ENCODE results near the gene CAT.
A peak's percentile ranks its signal among the peaks of the same experiment; 100 is the strongest.
"Not testable (repeated sequence)": the region's sequence is repeated elsewhere in the genome, so short reads cannot be mapped to it uniquely, and the experiment has no call there.

CAT gene

GRCh38 chr11:34438529-34439507, at the start of gene CAT:
Gene CAT, plus strand, starts transcription at chr11:34438934. Its CDS starts 80 bp downstream, at chr11:34439014.
- FAIRE-seq: peak; percentile 96

GRCh38 chr11:34394771-34395300, 43.9 kb upstream of the CAT start:
- FAIRE-seq: no peak

GRCh38 chr11:34395916-34396550, 42.7 kb upstream of the CAT start:
- no peak for FAIRE-seq

- FAIRE-seq: no peak
These were observed 41.6 kb upstream of the CAT start for GRCh38 chr11:34397120-34397519.

GRCh38 chr11:34397811-34398210, 40.9 kb upstream of the CAT start:
- no peak for FAIRE-seq

GRCh38 chr11:34403431-34403830, 35.3 kb upstream of the CAT start:
- FAIRE-seq: no peak

- no peak for FAIRE-seq
These were observed 34.5 kb upstream of the CAT start for GRCh38 chr11:34404280-34404679.

GRCh38 chr11:34405079-34405858, 33.5 kb upstream of the CAT start:
- FAIRE-seq: no peak

GRCh38 chr11:34406413-34406812, 32.3 kb upstream of the CAT start:
- no peak for FAIRE-seq

- FAIRE-seq: no peak
These were observed 31.5 kb upstream of the CAT start for GRCh38 chr11:34407121-34407813.

GRCh38 chr11:34408580-34409172, 30.1 kb upstream of the CAT start:
- no peak for FAIRE-seq

- no peak for FAIRE-seq
These were observed 27.6 kb upstream of the CAT start for GRCh38 chr11:34411111-34411510.

- no peak for FAIRE-seq
These were observed 26.9 kb upstream of the CAT start for GRCh38 chr11:34411791-34412190.

GRCh38 chr11:34413263-34413662, 25.5 kb upstream of the CAT start:
- no peak for FAIRE-seq

GRCh38 chr11:34415538-34415937, 23.2 kb upstream of the CAT start:
- no peak for FAIRE-seq

- no peak for FAIRE-seq
These were observed 22.6 kb upstream of the CAT start for GRCh38 chr11:34416088-34416487.

- no peak for FAIRE-seq
These were observed 22.0 kb upstream of the CAT start for GRCh38 chr11:34416766-34417165.

GRCh38 chr11:34417202-34417601, 21.5 kb upstream of the CAT start:
- no peak for FAIRE-seq

- FAIRE-seq: no peak
These were observed 19.6 kb upstream of the CAT start for GRCh38 chr11:34419158-34419557.

- no peak for FAIRE-seq
These were observed 15.4 kb upstream of the CAT start for GRCh38 chr11:34423300-34423699.

- not testable (repeated sequence) for FAIRE-seq
These were observed 13.9 kb upstream of the CAT start for GRCh38 chr11:34424826-34425225.

- FAIRE-seq: no peak
These were observed 13.4 kb upstream of the CAT start for GRCh38 chr11:34425360-34425759.

Measured in A204.1 (cell line).